Measurements from ENCODE around the gene REXO1. TPM values are rescaled to one million over a fixed set of nuclear protein-coding genes. Genes with fewer than 3 reads are reported as not detected.

REXO1 gene
- total and polyA plus RNA-seq, 2 of the 13 experiments (the other 11 are each of a cell fraction or from before 2014, with no cell fraction given): 5.0 to 11.2 TPM

DNA sequence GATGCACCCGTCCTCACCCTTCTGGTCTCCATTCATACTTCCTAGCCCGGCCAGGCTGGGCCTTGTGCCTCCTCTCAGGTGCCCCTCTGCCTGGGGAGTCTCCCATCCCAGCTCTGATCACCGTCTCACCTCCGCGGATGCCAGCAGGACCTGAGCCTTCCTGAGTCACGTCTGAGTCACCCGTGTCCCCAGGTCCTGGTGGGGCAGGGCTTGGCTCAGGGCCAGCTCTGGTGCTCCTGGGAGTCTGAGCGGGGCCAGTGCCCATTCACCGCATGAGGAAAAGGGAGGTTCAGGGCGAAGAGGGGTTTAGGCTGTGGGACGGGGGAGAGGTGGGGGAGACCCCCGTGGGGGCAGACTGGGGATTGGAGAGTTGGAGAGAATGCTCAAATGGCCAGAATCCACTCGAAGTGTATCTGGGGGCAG lies 36.8 kb downstream of the REXO1 start (continued):
- TF ChIP-seq, protein P1, sequence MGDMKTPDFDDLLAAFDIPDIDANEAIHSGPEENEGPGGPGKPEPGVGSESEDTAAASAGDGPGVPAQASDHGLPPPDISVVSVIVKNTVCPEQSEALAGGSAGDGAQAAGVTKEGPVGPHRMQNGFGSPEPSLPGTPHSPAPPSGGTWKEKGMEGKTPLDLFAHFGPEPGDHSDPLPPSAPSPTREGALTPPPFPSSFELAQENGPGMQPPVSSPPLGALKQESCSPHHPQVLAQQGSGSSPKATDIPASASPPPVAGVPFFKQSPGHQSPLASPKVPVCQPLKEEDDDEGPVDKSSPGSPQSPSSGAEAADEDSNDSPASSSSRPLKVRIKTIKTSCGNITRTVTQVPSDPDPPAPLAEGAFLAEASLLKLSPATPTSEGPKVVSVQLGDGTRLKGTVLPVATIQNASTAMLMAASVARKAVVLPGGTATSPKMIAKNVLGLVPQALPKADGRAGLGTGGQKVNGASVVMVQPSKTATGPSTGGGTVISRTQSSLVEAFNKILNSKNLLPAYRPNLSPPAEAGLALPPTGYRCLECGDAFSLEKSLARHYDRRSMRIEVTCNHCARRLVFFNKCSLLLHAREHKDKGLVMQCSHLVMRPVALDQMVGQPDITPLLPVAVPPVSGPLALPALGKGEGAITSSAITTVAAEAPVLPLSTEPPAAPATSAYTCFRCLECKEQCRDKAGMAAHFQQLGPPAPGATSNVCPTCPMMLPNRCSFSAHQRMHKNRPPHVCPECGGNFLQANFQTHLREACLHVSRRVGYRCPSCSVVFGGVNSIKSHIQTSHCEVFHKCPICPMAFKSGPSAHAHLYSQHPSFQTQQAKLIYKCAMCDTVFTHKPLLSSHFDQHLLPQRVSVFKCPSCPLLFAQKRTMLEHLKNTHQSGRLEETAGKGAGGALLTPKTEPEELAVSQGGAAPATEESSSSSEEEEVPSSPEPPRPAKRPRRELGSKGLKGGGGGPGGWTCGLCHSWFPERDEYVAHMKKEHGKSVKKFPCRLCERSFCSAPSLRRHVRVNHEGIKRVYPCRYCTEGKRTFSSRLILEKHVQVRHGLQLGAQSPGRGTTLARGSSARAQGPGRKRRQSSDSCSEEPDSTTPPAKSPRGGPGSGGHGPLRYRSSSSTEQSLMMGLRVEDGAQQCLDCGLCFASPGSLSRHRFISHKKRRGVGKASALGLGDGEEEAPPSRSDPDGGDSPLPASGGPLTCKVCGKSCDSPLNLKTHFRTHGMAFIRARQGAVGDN (CRISPR knock-in tag; IDR thresholded peaks at IDR 0.05): peak; percentile 41; the same call in 1 of the 2 replicates
- 0 out of 2 replicates have a peak, but pooled peaks have one; percentile 4 for TF ChIP-seq ISL2 (CRISPR knock-in tag; IDR thresholded peaks at IDR 0.05)
- TF ChIP-seq, protein P2, sequence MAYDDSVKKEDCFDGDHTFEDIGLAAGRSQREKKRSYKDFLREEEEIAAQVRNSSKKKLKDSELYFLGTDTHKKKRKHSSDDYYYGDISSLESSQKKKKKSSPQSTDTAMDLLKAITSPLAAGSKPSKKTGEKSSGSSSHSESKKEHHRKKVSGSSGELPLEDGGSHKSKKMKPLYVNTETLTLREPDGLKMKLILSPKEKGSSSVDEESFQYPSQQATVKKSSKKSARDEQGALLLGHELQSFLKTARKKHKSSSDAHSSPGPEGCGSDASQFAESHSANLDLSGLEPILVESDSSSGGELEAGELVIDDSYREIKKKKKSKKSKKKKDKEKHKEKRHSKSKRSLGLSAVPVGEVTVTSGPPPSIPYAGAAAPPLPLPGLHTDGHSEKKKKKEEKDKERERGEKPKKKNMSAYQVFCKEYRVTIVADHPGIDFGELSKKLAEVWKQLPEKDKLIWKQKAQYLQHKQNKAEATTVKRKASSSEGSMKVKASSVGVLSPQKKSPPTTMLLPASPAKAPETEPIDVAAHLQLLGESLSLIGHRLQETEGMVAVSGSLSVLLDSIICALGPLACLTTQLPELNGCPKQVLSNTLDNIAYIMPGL (CRISPR knock-in tag; IDR thresholded peaks at IDR 0.05; ENCODE audit: borderline replicate concordance in 1 of 2, low read depth in 1 of 2): 0 out of 4 replicates have a peak, but pooled peaks of 1 of the 2 experiments have one; percentile 3
- TF ChIP-seq, protein P3, sequence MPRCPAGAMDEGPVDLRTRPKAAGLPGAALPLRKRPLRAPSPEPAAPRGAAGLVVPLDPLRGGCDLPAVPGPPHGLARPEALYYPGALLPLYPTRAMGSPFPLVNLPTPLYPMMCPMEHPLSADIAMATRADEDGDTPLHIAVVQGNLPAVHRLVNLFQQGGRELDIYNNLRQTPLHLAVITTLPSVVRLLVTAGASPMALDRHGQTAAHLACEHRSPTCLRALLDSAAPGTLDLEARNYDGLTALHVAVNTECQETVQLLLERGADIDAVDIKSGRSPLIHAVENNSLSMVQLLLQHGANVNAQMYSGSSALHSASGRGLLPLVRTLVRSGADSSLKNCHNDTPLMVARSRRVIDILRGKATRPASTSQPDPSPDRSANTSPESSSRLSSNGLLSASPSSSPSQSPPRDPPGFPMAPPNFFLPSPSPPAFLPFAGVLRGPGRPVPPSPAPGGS (CRISPR knock-in tag; IDR thresholded peaks at IDR 0.05): no peak
- peak; percentile 32 for TF ChIP-seq SAP130 (CRISPR knock-in tag; IDR thresholded peaks at IDR 0.05; ENCODE audit: low read depth)
- 0 out of 2 replicates have a peak, but pooled peaks have one; percentile 58 for TF ChIP-seq PCBP1 (IDR thresholded peaks at IDR 0.05; ENCODE audit: borderline replicate concordance, low read depth, low read length)

Measured in HepG2 (cell line).